Activated CD4-positive, alpha-beta T cell treated with anti-CD3 and anti-CD28 coated beads for 4 hours (primary cell): ENCODE results near the gene SCTR.

ENCODE experiments used
- DNase-seq, 2 donors: peaks; one replicate each; pipeline ENCODE4 v3.0.0-alpha.2; 2020

Gene SCTR

GRCh38 chr2:119523952-119524694 lies at the start of gene SCTR:
Gene SCTR, minus strand, starts transcription at chr2:119524483. Its CDS starts 257 bp downstream, at chr2:119524226.
- no peak for DNase-seq

GRCh38 chr2:119567292-119567691 lies 43.0 kb upstream of the SCTR start:
- no peak for DNase-seq

- DNase-seq: no peak
Measured at GRCh38 chr2:119565481-119565880, 41.2 kb upstream of the SCTR start.

- no peak for DNase-seq
Measured at GRCh38 chr2:119553687-119554344, 29.5 kb upstream of the SCTR start.

GRCh38 chr2:119552902-119553301 lies 28.6 kb upstream of the SCTR start:
- DNase-seq: no peak

GRCh38 chr2:119550856-119551255 lies 26.6 kb upstream of the SCTR start:
- no peak for DNase-seq

GRCh38 chr2:119550346-119550745 lies 26.1 kb upstream of the SCTR start:
- DNase-seq: no peak

GRCh38 chr2:119549241-119549640 lies 25.0 kb upstream of the SCTR start:
- no peak for DNase-seq

GRCh38 chr2:119548516-119549120 lies 24.3 kb upstream of the SCTR start:
- DNase-seq: no peak

GRCh38 chr2:119546447-119546767 lies 22.1 kb upstream of the SCTR start:
- DNase-seq: no peak

- no peak for DNase-seq
Measured at GRCh38 chr2:119545754-119546446, 21.6 kb upstream of the SCTR start.

GRCh38 chr2:119544939-119545475 lies 20.7 kb upstream of the SCTR start:
- no peak for DNase-seq

GRCh38 chr2:119544075-119544938 lies 20.0 kb upstream of the SCTR start, which contains the start of gene CFAP221:
Gene CFAP221, plus strand, starts transcription at chr2:119544449. Its CDS starts 1,683 bp downstream, at chr2:119546132.
- DNase-seq: peak; percentile 6 to 15

- no peak for DNase-seq
Measured at GRCh38 chr2:119541476-119541875, 17.2 kb upstream of the SCTR start.

- no peak for DNase-seq
Measured at GRCh38 chr2:119537792-119538191, 13.5 kb upstream of the SCTR start.

- DNase-seq: no peak
Measured at GRCh38 chr2:119536707-119537106, 12.4 kb upstream of the SCTR start.

GRCh38 chr2:119536211-119536610 lies 11.9 kb upstream of the SCTR start:
- no peak for DNase-seq

GRCh38 chr2:119533560-119533959 lies 9.3 kb upstream of the SCTR start:
- DNase-seq: no peak

GRCh38 chr2:119531292-119531691 lies 7.0 kb upstream of the SCTR start:
- DNase-seq: no peak

GRCh38 chr2:119527999-119528398 lies 3.7 kb upstream of the SCTR start:
- DNase-seq: no peak

- DNase-seq: no peak
Measured at GRCh38 chr2:119525614-119526013, 1.3 kb upstream of the SCTR start.

- no peak for DNase-seq
Measured at GRCh38 chr2:119523383-119523951, 816 bp downstream of the SCTR start.
